Stimulated activated CD8-positive, alpha-beta memory T cell treated with anti-CD3 and anti-CD28 coated beads, Interleukin-7, amount 100 ng/mL, for 24 hours (primary cell): ENCODE results near the gene SALL2.
A peak's percentile ranks its signal among the peaks of the same experiment; 100 is the strongest.

ENCODE experiments used
- DNase-seq: peaks from one replicate; pipeline ENCODE4 v3.0.0-alpha.2; 2020; ENCODE audit warnings: low read depth

The SALL2 gene

DNA sequence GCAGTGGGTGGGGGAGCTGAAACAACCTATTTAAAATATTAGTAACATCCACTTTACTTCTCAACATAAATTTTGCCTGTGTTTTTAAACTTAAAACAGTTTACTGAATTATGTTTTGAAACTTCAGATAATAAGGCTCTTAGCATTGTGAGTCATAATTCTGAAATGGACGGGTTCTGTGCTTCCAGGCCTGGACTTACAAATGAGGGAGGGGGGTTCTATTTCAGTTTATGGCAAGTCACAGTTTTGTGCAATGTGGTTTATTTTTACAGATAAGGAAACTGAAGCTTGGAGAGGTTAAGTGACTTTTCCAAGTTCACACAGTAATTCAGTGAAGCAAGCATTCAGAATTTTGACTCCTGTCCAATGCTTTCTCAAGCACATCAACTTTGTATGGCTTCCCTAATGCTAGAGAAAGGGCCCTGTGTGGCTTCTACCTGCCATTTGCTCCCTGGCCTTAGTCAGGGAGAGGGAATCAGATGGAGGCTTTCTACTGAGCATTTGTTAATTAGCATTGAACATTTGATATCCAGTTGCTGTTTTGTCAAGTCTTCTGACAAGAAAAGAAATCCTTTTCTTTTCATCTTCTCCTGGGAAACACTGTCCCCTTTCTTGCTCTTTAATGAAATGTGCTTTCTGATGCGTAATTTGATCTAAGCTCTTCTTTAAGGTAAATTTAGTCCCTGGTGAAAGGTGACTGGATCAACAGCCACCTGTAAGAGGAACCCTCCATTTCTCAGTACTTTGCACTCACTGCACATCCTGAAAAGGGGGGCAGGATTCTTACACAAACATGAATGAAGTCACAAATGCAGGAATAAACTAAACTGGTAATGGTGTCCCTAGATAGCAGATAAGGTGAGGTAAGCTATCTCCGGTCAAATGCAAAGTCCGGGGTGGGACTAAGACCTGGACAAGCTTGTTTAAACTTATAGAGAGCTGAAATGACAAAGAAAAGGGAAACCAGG is 2.5 kb upstream of the SALL2 start:
- DNase-seq = no peak

DNA sequence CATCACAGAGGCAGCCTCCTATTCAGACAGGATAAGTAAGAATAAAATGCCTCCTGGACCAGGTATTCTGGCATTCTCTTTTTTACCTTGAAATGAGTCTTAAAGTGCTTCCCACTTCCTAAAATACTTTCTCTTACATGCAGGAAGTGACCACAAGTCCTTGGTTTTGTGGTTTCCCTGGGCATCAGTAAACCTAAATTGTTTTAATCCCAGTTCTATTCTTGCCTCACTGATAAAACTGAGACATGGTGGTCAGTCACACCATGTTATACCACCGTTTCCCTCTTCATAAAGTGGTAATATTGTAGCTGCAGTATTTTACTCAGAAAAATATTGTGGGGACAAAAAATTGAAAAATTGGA is 1.2 kb upstream of the SALL2 start:
- no peak for DNase-seq

DNA sequence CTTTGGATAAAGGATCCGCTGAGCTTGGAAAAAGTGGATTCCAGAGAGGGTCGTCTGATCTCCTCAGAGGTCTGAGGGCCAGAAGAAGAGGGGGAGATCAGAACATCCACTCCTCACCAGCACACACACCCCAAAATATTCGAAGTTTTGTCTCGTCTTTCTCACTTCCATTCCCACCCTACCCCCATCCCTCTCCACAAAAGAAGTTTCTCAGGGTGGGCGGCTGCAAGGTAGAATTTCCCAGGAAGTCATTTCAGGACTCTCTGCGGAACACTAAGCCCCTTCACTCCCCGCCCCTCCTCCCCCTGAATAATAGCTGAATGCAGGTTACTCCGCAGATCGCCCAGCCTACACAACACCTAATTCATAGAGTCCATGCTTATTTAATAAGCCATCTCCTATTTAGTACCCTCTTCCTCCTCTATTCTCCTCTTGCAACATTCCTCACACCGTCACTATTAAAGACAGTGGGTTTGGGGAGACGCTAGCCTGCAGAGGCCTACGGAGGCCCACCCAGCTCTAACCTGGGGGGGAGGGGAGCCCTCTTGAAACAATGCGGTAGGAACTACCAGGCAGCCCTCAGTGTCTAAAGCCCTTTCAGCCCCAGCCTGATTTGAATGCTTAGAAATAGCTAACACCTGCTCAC is 649 bp upstream of the SALL2 start:
- no peak for DNase-seq

DNA sequence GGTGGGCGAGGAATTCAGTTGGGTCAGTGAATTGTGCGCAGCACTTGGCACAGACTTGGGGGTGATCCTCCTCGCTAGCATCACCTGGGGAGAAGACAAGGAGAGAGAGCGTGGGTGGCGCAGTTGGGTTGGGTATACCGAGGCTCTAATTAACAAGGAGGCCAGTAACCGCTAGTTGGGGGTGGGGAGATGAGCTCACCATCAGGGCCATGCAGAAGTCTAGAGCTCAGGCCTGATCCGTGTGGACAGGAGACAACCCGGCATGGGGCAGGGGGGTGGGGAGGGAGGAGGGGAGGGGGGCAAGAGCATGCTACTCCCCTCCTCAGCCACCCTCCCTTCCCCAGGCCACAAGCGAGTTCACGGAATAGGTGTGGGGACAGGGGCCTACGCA is 580 bp downstream of the SALL2 start:
- no peak for DNase-seq

DNA sequence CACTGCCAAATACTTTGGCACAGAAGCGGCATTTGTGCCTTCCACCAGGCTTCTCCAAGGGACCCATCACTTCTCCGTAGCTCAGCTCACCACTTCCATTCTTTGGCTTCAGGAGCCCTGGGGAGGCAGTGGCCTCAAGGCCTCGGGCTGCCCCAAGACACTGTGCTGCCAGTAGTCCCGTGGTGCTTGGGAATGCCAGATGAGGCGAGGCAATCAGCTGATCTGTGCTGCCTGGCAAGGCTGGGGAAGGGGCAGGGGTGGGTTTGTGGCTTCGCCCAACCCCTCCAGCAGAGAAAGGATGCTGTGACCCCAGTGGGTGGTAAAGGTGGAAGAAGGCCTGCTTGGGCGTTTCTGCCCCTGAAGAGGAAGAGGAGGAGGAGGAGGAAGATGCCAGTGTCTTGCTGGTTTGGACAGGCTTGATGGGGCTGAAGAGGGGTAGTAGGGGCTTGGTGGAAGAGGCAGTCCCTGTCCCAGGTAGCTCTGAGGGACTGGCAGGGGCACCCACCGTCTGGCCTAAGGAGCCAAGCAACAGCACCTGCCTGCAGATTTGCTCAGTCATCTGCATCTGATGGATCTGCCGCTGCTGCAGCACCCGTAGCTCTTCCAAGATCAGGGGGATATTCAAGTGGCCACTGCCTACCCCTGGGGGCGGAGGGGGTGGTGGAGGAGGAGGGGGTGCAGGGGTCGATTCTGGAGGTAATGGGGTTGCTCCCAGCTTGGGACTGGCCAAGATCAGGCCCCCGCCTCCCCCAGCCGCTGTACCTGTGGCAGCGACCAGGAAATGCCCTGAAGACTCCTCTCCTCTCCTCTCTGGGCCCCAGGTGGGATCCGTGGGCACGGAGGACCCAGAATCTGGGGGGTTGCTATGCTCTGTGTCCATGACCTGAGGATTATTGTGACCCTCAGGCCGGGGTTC is 1.3 kb downstream of the SALL2 start:
- no peak for DNase-seq

DNA sequence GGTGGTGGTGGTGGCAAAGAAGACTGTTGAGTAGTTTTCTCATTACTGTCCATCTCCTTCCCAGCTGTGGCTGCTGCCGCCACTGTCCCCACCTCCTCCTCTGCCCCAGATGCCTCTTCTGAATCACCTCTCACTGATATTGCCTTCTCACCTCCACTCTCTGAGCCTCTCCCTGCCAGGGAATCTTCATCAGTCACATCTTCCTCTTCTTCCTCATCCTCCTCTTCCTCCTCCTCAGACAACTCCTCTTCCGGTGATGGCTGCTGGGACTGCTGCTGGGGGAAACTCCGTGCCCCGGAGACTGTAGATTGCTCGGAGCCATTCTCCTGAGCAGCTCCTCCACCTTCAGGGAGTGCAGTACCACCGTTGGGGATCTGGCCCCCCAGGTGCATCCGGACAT is 2.9 kb downstream of the SALL2 start:
- DNase-seq = no peak

DNA sequence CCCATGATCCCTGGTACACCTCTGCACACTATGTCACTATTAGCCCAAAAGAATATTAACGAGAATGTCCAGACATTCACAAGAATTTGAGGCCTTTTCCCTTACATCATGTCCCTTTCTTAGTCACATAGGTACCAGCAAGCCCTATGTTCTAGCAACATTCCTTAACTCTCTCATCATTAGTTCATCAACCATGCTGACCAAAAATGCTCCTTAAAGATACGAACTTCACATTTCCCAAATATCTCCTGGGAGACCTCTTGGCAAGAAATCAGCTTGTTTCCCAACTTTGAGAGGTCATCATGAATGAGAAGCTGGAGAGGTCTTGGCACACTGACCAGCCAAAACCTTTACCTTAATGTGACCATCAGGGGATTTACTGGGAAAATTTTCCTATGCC is 4.6 kb downstream of the SALL2 start:
- DNase-seq = no peak

DNA sequence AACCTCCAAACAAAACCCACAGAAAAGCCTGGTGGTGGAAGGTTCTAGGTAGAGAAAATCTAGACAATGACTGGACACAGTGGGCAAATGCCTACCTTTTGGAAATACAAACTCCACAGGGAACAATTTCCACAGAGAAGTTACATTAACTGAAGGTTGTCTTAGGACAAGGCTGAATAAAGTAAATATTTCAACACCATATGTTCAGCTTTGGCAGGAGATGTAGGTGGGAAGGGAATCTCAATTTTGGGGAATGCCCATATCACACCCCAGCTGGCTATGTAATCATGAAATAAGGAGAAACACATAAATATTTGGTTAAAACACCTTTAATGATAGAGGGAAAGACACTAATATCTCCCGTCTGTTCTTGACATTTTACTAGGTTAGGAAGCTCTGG is 5.4 kb downstream of the SALL2 start:
- DNase-seq = no peak

DNA sequence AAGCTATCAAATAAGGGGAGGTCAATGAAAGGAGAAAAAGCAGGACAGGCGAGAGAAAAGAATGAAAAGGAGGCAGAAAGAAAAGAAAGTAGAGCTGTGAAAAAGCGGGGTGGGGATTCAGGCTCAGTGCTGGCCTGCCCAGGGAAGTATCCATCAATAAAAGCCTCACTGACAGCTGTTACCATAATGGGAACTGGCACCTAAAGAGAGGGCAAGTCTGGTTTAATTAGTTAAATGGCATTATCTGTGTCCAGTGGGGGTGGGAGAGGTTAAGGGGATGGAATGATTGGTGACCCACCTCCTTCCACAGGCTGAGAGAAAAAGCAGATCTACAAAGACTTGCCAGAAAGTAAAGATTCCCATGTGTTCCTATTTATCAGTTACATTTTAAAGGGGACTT is 7.4 kb downstream of the SALL2 start:
- no peak for DNase-seq

DNA sequence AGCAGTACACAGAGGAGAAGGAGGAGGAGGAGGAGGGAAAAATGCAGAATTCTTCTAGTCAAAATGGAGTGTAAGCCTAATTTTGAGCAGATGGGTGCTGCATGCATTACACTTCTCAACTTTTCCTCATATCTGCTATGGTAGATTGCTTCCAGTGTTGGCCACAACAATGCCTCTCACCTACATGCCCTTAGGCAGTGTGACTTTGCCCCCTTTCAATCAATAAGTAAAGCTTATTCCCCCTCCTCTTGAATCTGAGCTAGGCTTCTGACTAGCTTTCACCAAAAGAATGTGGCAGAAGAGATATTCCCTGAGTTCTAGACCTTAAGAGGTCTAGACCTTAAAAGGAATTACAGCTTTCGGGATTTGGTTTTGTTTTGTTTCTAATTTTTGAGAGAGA is 11.8 kb downstream of the SALL2 start:
- DNase-seq = no peak

DNA sequence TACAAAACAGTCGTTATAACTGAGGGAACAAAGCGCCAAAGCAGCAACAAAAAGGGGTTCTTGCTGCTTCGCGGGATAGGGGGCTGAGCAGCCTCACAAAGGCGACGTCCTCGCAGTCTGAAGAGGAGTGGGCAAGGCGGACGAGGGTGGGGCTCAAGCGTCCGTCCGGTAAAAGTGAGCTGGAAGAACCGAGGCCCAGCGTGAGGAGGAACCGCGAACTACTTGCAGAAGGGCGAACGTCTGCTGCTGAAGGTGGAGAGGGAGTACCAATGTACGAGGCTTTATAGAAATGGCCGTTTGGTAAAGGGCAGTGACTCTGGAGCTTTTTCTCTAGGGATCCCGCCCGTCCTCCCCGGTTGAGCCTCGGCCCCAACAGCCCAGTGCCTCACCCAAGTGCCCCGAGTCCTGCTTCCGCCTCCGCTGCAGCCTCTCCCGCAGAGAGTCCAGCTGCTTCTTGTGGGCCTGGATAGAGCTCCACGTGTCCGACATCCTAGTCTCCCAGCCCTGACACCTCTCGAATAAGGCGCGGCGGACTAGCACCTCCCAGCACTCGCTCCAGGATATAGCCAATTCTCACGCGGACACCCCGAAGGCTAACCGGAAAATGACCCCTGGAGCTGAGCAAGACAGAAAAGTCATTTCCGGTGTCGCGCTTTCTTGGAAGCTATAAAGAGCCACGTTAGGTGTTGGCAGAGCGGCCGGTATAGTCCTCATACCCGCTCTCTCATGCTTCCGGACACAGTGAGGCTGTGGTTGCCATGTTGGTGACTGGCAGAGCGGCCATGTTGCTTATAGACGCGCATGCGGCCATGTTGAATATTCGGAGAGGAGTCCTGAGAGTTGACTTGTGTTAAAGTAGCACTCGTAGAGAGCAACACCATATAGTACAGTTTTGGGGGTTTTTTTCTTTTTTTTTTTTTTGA is 15.2 kb downstream of the SALL2 start, which contains the start of gene METTL3:
METTL3 (minus strand) TSS at position 606 of the 923 bp plus-strand sequence; CDS start at position 489, 117 bp downstream.
- DNase-seq = peak; percentile 75

DNA sequence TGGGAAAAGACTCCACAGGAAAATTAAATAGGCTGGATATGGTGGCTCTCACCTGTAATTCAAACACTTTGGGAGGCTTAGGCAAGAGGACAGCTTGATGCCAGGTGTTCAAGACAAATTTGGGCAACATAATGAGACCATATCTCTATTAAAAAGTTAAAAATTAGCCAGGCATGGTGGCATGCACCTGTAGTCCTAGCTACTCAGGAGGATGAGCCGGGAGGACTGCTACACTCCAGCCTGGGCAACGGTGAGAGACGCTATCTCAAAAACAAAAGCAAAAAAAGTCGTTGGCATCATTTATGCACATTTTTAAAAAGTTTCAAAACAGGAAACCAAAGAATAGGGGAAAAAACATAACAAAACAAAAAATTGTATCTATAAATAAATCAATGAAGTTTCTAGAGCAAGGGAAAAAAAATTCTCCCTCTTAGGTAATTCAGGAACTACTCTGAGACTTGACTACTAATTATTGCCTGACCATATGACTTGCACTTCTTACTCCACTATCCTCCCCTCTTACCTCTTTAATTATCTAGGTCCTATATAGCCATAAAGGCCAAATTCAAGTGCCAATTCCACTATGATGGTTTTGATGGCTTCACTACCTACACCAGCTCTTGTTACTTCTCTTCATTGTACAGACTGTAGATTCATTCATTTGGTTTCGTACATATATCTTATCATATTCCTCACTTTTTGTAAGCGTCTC is 16.6 kb downstream of the SALL2 start:
- DNase-seq = no peak

DNA sequence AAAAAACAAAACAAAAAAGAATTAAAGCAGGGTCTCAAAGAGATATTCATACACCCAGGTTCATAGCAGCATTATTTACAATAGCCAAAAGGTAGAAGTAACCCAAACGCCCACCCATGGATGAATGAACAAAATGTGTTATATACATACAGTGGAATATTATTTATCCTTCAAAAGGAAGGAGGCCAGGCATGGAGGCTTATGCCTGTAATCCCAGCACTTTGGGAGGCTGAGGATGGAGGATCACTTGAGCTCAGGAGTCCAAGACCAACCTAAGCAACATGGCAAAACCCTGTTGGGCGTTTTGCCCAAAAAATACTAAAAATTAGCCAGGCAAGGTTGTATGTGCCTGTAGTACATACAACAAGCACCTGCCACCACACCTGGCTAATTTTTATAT is 19.6 kb downstream of the SALL2 start:
- no peak for DNase-seq

DNA sequence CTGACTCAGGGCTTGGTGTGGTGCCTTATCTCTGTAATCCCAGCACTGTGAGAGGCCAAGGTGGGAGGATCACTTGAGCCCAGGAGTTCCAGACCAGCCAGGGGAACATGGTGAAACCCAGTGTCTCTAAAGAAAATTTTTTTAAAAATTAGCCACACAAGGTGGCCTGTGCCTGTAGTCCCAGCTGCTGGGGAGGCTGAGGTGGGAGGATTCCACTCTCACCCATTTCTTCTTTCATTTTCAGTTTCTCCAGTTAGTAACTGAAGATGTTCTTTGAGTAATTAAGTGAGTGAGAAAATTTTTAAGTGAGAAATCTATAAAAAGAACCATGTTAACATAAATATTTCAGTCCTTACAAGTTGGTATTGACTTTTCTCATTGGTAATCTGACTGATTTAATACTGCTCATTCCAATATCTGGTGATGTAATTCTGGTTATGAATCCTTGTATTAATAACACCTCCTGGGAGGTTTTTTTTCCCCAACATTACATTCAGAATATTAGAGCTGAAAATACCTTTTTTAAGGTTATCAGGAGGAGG is 21.1 kb downstream of the SALL2 start:
- DNase-seq = no peak

DNA sequence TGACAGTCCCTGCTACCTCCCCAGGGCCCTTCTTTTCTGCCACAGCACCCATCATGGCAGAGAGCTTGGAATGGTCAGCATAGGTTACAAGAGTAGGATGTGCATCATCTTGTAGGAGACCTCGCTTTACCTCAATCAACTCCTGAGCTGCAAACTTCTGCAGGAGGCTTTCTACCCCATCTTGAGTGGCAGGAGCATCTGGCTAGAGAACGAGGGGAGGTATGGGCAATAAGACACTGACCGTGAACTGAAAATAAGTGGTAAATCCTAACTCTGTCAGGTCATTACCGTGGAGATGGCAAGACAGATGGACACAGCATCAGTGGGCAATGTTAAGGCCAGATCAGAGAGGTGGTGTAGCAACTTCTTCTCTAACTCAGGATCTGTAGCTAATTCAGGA is 22.8 kb downstream of the SALL2 start:
- no peak for DNase-seq

DNA sequence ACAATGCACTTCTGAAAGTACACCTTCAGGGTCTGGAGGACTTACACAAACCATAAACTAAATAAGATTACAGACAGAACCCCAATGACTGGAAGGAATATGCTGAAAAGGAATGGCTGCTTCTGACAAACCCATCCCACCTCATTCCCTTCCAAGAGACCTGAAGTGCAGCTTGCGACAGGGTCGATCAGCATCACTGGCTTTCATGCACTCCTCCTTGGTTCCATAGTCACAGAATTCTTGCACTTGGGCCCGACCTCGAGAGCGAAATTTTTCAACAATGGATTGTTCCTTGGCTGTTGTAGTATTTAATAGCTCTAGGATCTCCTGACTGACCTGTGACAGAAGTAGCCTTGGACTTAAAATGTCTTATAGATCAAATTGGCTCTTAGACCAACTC is 24.6 kb downstream of the SALL2 start:
- DNase-seq = no peak

DNA sequence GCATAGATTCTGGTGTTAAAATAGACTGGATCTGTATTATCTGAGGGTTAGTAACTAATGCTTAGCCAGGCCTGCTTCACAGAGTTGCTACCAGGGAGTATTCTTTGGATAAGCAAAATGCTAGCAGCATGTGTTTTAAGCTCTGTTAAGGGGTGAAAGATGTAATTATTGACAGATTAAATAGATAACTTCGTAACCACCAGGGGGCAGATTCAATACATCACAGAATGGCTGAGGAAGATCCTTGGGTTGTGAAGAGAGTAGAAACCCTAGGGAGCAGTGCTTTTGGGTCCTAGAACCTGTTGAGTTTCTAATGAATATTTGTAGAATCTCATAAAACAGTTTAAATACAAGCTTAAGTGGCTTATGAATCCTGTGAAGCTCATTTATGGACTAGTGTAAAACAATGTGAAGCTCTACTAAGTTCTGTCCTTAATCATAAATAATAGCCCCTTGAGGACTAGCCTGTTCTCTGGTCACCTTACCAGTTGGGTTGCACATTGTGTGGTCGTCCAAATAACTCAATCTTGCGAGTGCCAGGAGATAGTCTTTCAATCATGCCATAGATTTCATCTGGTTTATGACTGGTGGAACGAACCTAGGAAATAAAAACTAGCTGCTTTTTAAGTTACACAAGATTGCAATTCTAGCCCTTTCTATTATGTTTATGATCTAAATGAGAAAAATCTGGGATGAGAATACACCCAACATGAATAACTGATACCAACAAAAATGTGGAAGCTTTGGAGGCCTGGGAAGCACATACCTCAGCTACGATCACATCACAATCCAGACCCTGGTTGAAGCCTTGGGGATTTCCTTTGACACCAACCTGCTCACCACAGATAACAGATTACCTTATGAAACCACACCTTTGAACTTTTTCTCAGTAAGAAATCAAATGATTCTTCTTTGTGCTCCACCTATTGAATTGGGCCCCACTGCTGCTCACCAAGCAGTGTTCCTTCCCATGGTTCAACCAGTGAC is 27.3 kb downstream of the SALL2 start:
- no peak for DNase-seq

DNA sequence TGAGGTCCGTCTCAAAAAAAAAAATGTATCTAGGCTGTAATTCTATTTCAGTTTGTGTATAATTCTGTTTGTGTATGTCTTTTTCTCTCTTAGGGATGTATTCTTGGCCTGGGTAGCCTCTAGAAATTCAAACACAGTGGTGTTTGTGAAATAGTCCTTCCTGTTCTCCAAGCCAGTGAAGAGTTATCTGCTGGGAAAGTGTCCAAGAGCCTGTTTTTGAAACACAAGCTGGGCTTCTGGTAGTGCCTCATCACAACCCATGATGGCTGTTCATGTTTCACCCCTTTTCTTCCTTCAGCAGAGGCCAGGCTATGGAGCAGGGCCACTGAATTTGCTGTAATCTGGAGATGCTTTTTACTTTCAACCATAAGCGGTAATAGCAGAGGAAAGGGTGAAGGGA is 29.7 kb downstream of the SALL2 start:
- DNase-seq = no peak
